GDM1 (cell line): ENCODE data around the gene CEP126.

Source experiments
- DNase-seq: peaks from one replicate; lab custom pipeline; 2025; lab: John Stamatoyannopoulos, UW

CEP126 gene

DNA sequence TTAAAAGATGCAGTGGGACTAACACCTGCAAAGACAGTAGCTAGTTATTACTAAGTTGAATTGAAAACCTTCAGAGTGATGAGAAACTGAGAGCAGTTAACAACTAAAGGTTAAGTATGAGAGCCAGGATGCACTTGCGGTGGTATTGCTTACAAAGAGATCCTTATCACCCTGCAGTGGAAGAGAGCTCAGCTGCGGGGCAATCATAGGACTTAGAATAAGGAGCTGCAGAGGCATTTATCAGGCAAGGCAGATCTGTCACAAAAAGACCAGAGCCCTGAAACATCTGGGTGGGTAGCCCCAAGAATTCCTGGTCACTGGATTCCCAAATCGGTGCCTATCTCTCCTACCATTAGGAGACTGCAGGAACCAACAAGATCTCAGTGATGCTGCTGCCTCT is 98.1 kb downstream of the CEP126 start:
- no peak for DNase-seq

DNA sequence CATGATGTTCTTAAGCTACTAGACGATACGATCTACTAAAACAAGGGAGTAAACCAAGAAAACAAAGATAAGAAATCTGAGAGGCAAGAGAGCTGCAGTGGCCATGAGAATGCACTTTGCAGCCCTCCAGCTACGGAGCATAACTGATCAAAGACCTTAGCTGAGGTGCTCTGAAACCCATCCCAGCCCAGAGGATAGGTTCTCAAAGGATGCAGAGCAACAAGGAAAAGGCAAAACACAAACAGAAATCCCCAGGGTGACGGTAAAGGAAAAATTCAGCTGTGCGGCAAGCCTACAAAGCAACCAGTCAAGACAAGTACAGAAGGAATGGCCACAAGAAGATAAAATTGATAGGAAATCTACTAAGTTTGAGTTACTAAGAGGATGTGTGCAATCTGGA is 99.9 kb downstream of the CEP126 start:
- DNase-seq: no peak

DNA sequence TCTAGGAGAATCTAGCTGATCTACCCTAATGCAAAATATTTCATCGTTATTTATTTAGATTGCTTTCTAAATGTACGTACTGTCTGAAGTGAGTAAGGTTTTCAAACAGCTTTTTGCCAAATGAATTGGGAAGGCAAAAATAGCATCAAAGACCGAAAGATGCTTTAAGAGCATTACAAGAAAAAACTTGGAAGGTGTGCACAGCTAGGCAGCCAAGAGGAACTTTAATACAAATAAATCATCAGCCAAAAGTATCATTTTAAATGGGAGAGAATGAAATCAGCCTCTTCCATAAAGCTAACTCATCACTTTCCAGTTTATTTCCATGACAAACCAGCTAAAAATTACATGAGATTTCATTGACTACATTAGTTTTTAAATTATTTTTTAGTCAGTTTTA is 102.2 kb downstream of the CEP126 start:
- no peak for DNase-seq

DNA sequence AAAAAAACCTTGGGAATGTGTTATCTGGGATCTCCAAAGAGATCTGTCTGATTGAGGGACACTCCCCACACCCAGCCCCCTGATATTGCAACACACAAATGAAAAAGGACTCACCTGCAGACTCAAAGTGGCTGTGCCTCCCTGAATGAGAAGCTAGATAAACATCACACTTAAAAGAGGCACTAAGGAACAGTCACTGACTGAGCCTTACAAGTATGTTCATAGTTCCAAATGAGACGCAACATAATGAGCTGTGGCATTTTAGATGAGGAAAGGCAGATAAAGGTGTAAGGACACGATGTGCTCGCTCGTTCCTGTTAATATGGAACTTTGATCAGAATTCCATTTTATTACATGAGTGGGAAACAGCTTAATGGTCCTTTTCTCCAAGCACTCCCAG is 111.4 kb downstream of the CEP126 start:
- no peak for DNase-seq

DNA sequence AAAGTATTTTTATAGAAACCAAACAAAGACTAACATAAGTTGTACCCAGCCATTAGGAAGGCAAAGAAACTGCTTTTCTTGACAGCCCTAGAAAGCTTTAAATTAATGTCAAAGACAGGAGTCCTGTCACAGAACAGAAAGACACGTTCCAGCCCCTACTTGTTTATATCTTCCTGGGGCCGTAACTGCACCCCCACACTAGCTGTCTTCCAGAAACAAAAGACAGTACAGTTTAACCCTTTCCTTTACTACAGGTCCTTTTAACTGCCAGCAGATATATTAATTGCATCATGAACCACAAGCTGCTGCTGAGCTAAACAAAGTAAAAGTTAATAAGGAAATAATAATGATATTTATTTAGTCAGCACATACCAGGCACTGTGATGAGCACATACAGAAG is 112.1 kb downstream of the CEP126 start:
- DNase-seq: no peak

DNA sequence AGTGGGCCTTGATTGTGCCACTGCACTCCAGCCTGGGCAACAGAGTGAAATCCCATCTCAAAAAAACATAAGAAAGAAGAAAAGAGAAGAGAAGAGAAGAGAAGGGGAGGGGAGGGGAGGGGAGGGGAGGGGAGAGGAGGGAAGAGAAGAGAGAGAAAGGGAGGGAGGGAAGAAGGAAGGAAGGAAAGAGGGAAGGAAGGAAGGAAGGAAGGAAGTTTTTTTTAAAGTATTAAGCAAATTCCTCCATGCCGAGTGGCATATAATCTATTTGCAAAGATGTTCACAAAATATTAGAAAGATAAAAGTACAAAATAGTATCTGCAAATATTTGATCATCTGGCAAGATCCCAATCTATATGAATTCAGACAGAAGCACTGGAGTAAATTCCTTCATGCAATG is 121.9 kb downstream of the CEP126 start:
- DNase-seq: no peak

DNA sequence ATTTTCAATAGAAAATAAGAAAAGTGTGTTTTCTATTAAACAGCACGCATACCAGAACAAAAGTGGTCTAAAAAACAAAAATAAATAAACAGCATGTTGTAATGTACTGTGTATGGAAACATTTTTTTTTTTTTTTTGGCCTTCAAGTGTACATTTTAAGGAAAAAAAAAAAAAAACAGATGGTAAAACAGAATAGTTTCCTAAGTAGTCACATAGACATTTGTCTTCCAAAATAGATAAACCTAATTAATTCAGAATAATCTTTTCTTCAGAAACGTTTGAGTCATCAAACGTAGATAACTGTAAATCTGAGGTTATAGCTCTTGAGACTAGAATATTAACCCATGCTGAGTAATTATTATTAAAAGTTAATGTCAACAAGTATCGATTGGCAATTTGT is 132.0 kb downstream of the CEP126 start:
- no peak for DNase-seq

DNA sequence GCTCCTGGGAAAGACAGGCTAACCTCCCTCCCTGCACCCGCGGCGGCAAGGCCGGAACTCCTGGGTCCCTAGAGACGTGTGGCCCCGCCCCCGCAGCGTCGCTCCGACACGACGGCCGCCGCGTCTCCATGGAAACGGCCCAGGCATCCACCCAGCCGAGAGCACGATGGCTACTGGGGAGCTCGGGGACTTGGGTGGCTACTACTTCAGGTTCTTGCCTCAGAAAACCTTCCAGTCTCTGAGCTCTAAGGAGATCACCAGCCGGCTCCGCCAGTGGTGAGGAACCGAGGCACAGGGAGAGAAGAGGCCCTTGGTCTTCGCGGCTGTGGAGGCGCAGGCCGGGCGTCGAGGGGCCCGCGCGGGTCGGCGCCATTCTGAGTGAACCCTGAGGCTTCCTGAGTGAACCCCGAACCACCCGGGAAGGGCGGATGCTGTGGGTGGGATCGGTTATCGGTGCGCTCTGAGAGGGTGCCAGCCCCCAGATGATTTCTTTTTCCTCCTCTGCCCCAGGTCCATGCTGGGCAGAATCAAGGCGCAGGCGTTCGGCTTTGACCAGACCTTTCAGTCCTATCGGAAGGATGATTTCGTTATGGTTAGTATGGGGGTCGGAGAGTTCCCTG is 132.6 kb downstream of the CEP126 start, which contains the start of gene CFAP300:
CFAP300 (plus strand) TSS at position 133 of the 620 bp plus-strand sequence; CDS start at position 167, 34 bp downstream.
- no peak for DNase-seq
